ENCODE data around the gene C11orf52.

DNA sequence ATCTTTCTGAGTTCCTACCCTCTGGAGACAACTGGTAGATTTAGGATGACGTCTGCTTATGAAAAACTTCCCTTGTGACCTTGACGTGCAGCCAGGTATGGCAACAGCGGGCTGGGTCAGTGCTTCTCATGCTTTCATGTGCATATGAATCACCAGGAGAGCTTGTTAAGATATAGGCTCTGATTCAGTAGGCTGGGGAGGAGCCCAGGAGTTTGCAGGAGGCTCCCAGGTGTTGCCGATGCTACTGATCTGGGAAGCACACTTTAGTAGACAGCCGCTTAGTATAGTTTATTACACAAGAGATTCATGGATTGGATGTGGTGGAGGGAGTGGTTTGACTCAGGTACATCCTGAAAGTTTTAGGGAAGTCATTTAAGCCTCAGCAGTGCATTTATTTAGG, 42.2 kb downstream of the C11orf52 start:
- TF ChIP-seq, protein P1, sequence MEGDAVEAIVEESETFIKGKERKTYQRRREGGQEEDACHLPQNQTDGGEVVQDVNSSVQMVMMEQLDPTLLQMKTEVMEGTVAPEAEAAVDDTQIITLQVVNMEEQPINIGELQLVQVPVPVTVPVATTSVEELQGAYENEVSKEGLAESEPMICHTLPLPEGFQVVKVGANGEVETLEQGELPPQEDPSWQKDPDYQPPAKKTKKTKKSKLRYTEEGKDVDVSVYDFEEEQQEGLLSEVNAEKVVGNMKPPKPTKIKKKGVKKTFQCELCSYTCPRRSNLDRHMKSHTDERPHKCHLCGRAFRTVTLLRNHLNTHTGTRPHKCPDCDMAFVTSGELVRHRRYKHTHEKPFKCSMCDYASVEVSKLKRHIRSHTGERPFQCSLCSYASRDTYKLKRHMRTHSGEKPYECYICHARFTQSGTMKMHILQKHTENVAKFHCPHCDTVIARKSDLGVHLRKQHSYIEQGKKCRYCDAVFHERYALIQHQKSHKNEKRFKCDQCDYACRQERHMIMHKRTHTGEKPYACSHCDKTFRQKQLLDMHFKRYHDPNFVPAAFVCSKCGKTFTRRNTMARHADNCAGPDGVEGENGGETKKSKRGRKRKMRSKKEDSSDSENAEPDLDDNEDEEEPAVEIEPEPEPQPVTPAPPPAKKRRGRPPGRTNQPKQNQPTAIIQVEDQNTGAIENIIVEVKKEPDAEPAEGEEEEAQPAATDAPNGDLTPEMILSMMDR (IDR thresholded peaks at IDR 0.05) = no peak
- TF ChIP-seq POLR2A (IDR thresholded peaks at IDR 0.05) = no peak
- no peak for TF ChIP-seq POLR2AphosphoS5 (IDR thresholded peaks at IDR 0.05)
- TF ChIP-seq EP300 (IDR thresholded peaks at IDR 0.05) = no peak

Measured in suprapubic skin (tissue), 4 donors.